Lower leg skin (tissue), 4 donors: Measurements from ENCODE around the gene CCSER2. TPM values are rescaled to one million over a fixed set of nuclear protein-coding genes. Genes with fewer than 3 reads are reported as not detected.

Experiments used
- DNase-seq, 2 donors: peaks; one replicate each; pipeline ENCODE4 v3.0.0-alpha.2; 2019; ENCODE audit warnings: low spot score in 2 of 2
- H3K4me3 ChIP-seq: fragments of 200-600 bp; sonication (generic); 2 replicates; pipeline ENCODE4 v1.5.1; 2017; ENCODE audit warnings: mild to moderate bottlenecking, low read depth; ENCODE audit not compliant: poor library complexity, severe bottlenecking
- POLR2A ChIP-seq, 2 donors: fragments of 450-650 bp; IDR thresholded peaks; one replicate each; pipeline ENCODE4 v1.6.1; 2016 to 2017; ENCODE audit warnings: antibody characterized with exemption in 2 of 2, mild to moderate bottlenecking in 1 of 2, moderate library complexity in 1 of 2
- WGBS, 2 donors: methylation state at CpG; one replicate each; pipeline ENCODE4 v1.1.5; 2018; 5-methylcytosine and 5-hydroxymethylcytosine counted together
- intact Hi-C: fragments of 100-400 bp; cut with DNase I; formaldehyde crosslinking; loops from one replicate; pipeline ENCODE4 v1.15.0; 2023; ENCODE audit warnings: low total_unique reads
- total RNA-seq, 4 donors: library from RNA; depleted of rRNA; stranded (reverse); fragments of >200 nt; gene quantifications; one replicate each; pipeline ENCODE4 v1.1.0, GENCODE V29; 2016
- TF ChIP-seq, protein P1 (sequence below), 3 donors: fragments of 450-650 bp; IDR thresholded peaks; one replicate each; pipeline ENCODE4 v1.5.1; 2016; ENCODE audit warnings: antibody characterized with exemption in 3 of 3, mild to moderate bottlenecking in 3 of 3, moderate library complexity in 2 of 3

The CCSER2 gene
- total RNA-seq, 4 donors from 2014 or later: 33.3 to 69.5 (median 47.7) TPM

DNA sequence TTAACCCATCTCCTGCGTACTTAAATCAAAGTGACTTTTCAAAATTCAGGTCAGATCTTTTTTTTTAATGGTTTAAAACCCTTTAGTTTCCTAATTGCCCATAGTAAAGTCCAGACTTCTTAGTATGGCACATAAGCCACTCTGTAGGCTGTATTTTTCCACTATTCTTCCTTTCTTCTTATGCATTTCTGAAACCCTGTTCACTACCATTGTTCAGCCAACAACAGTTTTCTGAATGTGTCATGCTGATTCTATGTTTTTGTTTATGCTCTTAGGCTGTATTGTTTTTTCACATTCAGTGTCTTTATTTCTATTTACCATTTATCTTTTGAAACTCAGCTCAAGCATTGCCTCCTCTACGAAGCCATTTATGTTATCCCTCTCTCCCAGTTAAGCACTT lies 26.7 kb downstream of the CCSER2 start:
- intact Hi-C loops: no loop called here
- 94 to 98% methylated on average over 2 of the region's 2 CpGs for WGBS, 2 donors
- no peak for DNase-seq
- no peak overlapping the region for H3K4me3 ChIP-seq
- TF ChIP-seq POLR2A (IDR thresholded peaks at IDR 0.05): no peak
- TF ChIP-seq, protein P1, sequence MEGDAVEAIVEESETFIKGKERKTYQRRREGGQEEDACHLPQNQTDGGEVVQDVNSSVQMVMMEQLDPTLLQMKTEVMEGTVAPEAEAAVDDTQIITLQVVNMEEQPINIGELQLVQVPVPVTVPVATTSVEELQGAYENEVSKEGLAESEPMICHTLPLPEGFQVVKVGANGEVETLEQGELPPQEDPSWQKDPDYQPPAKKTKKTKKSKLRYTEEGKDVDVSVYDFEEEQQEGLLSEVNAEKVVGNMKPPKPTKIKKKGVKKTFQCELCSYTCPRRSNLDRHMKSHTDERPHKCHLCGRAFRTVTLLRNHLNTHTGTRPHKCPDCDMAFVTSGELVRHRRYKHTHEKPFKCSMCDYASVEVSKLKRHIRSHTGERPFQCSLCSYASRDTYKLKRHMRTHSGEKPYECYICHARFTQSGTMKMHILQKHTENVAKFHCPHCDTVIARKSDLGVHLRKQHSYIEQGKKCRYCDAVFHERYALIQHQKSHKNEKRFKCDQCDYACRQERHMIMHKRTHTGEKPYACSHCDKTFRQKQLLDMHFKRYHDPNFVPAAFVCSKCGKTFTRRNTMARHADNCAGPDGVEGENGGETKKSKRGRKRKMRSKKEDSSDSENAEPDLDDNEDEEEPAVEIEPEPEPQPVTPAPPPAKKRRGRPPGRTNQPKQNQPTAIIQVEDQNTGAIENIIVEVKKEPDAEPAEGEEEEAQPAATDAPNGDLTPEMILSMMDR (IDR thresholded peaks at IDR 0.05): no peak

- DNase-seq: no peak
- intact Hi-C loops: no loop called here
- TF ChIP-seq, protein P1 (IDR thresholded peaks at IDR 0.05): no peak
- TF ChIP-seq POLR2A (IDR thresholded peaks at IDR 0.05): no peak
- H3K4me3 ChIP-seq: no peak overlapping the region
- 85 to 89% methylated on average over 2 of the region's 2 CpGs for WGBS, 2 donors
These were observed 28.5 kb downstream of the CCSER2 start for GRCh38 chr10:84356928-84357327.

DNA sequence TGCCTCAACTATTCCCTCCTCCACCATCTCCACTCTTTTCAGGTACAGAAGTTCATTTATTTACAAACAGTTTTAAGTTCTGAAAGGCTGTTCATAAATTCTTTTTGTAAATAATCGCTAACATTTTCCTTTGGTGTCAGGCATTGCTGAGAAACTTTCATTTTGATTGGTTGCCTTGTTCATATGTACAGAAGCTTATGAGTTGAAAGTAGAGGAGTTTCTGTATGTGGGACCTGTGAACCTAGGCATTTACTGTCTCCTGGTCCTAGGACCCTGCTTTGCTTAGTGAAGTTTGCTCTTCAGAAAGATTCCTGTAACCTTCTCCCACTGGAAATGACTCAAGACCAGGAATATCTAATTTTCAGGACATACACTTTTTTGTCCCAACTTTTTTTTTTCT lies 30.4 kb downstream of the CCSER2 start:
- TF ChIP-seq, protein P1 (IDR thresholded peaks at IDR 0.05): no peak
- no peak for TF ChIP-seq POLR2A (IDR thresholded peaks at IDR 0.05)
- DNase-seq: no peak
- 85 to 86% methylated on average over 1 of the region's 1 CpG for WGBS, 2 donors
- intact Hi-C loops: no loop called here
- H3K4me3 ChIP-seq: no peak overlapping the region

DNA sequence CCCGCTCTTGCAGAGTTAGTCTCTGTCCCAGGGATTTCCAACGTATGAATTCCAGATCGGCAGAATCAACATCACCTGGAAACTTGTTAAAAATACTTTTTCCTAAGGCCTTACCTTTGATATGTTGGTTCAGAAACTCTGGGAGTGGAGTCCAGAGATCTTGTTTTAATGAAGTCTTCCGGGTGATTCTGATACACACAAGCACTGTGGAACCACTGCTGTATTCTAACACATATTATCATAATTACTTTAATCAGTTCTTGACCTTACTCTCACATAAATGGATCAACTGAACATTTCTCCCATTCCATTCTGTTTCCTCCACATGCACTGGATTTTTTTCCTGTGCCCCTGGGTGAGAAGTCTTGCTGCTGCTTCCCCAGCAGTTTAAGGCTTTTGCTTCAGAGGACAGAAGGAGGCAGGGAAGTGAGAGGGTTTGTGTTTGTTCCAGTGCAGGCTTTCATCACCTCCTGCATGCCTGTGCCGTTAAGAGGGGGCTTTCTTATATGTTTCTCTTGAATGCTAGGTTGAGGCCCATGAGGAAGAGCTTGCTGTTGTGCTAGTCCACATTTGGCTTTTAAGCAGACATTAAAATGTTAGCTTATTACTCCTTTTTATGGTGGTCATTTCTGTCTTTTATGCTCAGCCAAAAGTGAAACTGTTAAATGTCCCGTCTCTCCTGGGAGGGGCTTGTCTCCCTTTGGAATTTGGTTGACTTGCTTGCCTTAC lies 32.4 kb downstream of the CCSER2 start:
- DNase-seq: no peak
- no peak overlapping the region for H3K4me3 ChIP-seq
- intact Hi-C loops: no loop called here
- 34 to 35% methylated on average over 6 of the region's 6 CpGs for WGBS, 2 donors
- TF ChIP-seq, protein P1 (IDR thresholded peaks at IDR 0.05): no peak
- TF ChIP-seq POLR2A (IDR thresholded peaks at IDR 0.05): no peak

- WGBS, 2 donors: 61 to 72% methylated on average over 5 of the region's 5 CpGs
- no peak for DNase-seq
- H3K4me3 ChIP-seq: no peak overlapping the region
- intact Hi-C loops: no loop called here
- TF ChIP-seq POLR2A (IDR thresholded peaks at IDR 0.05): no peak
- TF ChIP-seq, protein P1 (IDR thresholded peaks at IDR 0.05): no peak
These were observed 37.0 kb downstream of the CCSER2 start for GRCh38 chr10:84365335-84365881.
